GM23248 (cell line): ENCODE data around the gene CCDC70.

Experiments
- EZH2 ChIP-seq: fragments of 200-600 bp; sonication (generic); IDR thresholded peaks from 2 replicates; pipeline ENCODE4 v1.6.1; 2018; ENCODE audit warnings: antibody characterized with exemption, mild to moderate bottlenecking; ENCODE audit not compliant: insufficient read depth, poor library complexity, severe bottlenecking
- EZH2phosphoT487 ChIP-seq: fragments of 200-600 bp; sonication (generic); IDR thresholded peaks from 2 replicates; pipeline ENCODE4 v1.6.1; 2018; ENCODE audit warnings: antibody characterized with exemption, moderate library complexity, mild to moderate bottlenecking, low read depth; ENCODE audit not compliant: insufficient read depth

DNA sequence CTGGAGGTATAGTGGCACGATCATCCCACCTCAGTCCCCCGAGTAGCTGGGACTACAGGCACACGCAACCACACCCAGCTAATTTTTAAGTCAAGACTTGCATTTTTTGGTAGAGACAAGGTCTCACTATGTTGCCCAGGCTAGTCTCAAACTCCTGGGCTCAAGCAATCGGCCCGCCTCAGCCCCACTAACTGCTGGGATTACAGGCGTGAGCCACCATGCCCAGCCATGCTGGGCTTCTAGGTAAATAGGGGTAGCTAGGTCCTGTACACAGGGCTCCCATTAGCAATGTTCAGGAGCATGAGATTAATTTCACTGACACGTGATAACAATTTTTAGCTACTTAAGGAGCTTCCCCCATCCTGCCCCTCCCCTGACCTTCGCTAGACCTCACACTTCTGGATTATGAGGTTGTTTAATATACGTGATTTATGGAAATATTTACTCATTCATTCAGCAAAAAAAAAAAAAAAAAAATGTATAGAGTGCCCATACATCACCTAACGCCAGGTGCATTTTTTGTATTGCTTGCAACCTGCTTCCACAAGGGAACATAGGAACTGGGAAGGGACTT lies 36.0 kb upstream of the CCDC70 start:
- TF ChIP-seq EZH2phosphoT487 (no peak), EZH2 (no peak)
